HepG2 (cell line): ENCODE measurements around the gene PDHX. TPM values are rescaled to one million over a fixed set of nuclear protein-coding genes. Genes with fewer than 3 reads are reported as not detected.

ENCODE experiments used
- HDAC6 ChIP-seq: fragments of 200-600 bp; sonication (generic); IDR thresholded peaks from 2 replicates; pipeline ENCODE4 v1.7.0; 2017; ENCODE audit warnings: mild to moderate bottlenecking, antibody characterized with exemption, low read length, low read depth
- HNRNPLL ChIP-seq: fragments of 200-400 bp; formaldehyde crosslinking; IDR thresholded peaks from 2 replicates; pipeline ENCODE4 v1.6.1; 2017; ENCODE audit warnings: mild to moderate bottlenecking, low read depth, low read length; ENCODE audit not compliant: poor library complexity, severe bottlenecking
- JARID2 ChIP-seq: sonication (generic); formaldehyde crosslinking; IDR thresholded peaks from 2 replicates; pipeline ENCODE4 v1.8.1; 2023; ENCODE audit warnings: missing genetic modification reagents, inconsistent platforms; ENCODE audit not compliant: insufficient replicate concordance
- JUN ChIP-seq: sonication (generic); formaldehyde crosslinking; IDR thresholded peaks from 2 replicates; pipeline ENCODE4 v1.4.0; 2020; ENCODE audit warnings: mild to moderate bottlenecking, missing genetic modification reagents
- LCORL ChIP-seq, 2 experiments: fragments of 450-650 bp in 1 of 2; sonication (generic) in 1 of 2; formaldehyde crosslinking in 1 of 2; IDR thresholded peaks; 2 replicates each; pipeline versions ENCODE4 v1.5.0 to v1.6.1; 2017 to 2020; ENCODE audit warnings: antibody characterized with exemption in 1 of 2, missing genetic modification reagents in 1 of 2
- NCOA1 ChIP-seq: sonication (generic); formaldehyde crosslinking; IDR thresholded peaks from 2 replicates; pipeline ENCODE4 v1.9.0; 2021; ENCODE audit warnings: missing genetic modification reagents
- PPARG ChIP-seq: conservative IDR thresholded peaks from 2 replicates; pipeline ENCODE4 v1.6.1; 2016; ENCODE audit warnings: missing biosample characterization, missing genetic modification reagents
- SP1 ChIP-seq, 2 experiments: fragments of 450-650 bp in 1 of 2; sonication (generic) in 1 of 2; formaldehyde crosslinking in 1 of 2; IDR thresholded peaks; 2 replicates each; pipeline versions ENCODE4 v1.4.0 to v1.6.1; 2016 to 2020; ENCODE audit warnings: missing genetic modification reagents in 1 of 2
- TP53 ChIP-seq: sonication (generic); formaldehyde crosslinking; conservative IDR thresholded peaks from 2 replicates; pipeline ENCODE4 v1.4.0; 2020; ENCODE audit warnings: missing genetic modification reagents
- ZBTB21 ChIP-seq: sonication (generic); formaldehyde crosslinking; IDR thresholded peaks from 2 replicates; pipeline ENCODE4 v1.4.0; 2020; ENCODE audit warnings: missing genetic modification reagents
- ZNF24 ChIP-seq: fragments of 450-650 bp; IDR thresholded peaks from 2 replicates; pipeline ENCODE4 v1.6.1; 2017; ENCODE audit warnings: antibody characterized with exemption, mild to moderate bottlenecking
- ZNF607 ChIP-seq: sonication (generic); formaldehyde crosslinking; IDR thresholded peaks from 2 replicates; pipeline ENCODE4 v1.5.1; 2020; ENCODE audit warnings: missing genetic modification reagents, mild to moderate bottlenecking, borderline replicate concordance
- polyA plus RNA-seq, 8 experiments: library from polyadenylated mRNA; depleted of rRNA in 3 of 8; stranded (reverse) in 7 of 8; unstranded in 1 of 8; fragments of >200 nt; fragmentation: Illumina TruSeq in 4 of 8; extraction: Trizol in 4 of 8; gene quantifications; 2 replicates each; pipeline versions ENCODE4 v1.2.1 to v1.2.3, GENCODE V29; 2011 to 2016; ENCODE audit warnings: low read depth in 4 of 8, missing spikeins in 1 of 8, mixed read lengths in 1 of 8; ENCODE audit not compliant: insufficient read depth in 1 of 8
- total RNA-seq, 5 experiments: library from RNA; depleted of rRNA; stranded (reverse); fragments of >200 nt; fragmentation: Illumina TruSeq; extraction: Trizol; gene quantifications; 2 replicates each; pipeline ENCODE4 v1.2.3, GENCODE V29; 2016; ENCODE audit warnings: low read depth in 1 of 5
- TF ChIP-seq, protein P1 (sequence below): sonication (generic); formaldehyde crosslinking; IDR thresholded peaks from 2 replicates; pipeline ENCODE4 v1.4.0; 2020; ENCODE audit warnings: mild to moderate bottlenecking, missing genetic modification reagents
- TF ChIP-seq, protein P2 (sequence below): fragments of 450-650 bp; IDR thresholded peaks from 2 replicates; pipeline ENCODE4 v1.6.1; 2016
- TF ChIP-seq, protein P3 (sequence below): sonication (generic); formaldehyde crosslinking; IDR thresholded peaks from 2 replicates; pipeline ENCODE4 v1.4.0; 2020; ENCODE audit warnings: mild to moderate bottlenecking, missing genetic modification reagents
- TF ChIP-seq, protein P4 (sequence below): sonication (generic); formaldehyde crosslinking; IDR thresholded peaks from 2 replicates; pipeline ENCODE4 v1.4.0; 2020; ENCODE audit warnings: low read depth, mild to moderate bottlenecking, missing genetic modification reagents
- TF ChIP-seq, protein P5 (sequence below): IDR thresholded peaks from 2 replicates; pipeline ENCODE4 v1.6.1; 2016; ENCODE audit warnings: low read depth, control low read depth

PDHX gene
- total and polyA plus RNA-seq, 2 of the 13 experiments (the other 11 are each of a cell fraction or from before 2014, with no cell fraction given): 41.0 to 73.8 TPM

DNA sequence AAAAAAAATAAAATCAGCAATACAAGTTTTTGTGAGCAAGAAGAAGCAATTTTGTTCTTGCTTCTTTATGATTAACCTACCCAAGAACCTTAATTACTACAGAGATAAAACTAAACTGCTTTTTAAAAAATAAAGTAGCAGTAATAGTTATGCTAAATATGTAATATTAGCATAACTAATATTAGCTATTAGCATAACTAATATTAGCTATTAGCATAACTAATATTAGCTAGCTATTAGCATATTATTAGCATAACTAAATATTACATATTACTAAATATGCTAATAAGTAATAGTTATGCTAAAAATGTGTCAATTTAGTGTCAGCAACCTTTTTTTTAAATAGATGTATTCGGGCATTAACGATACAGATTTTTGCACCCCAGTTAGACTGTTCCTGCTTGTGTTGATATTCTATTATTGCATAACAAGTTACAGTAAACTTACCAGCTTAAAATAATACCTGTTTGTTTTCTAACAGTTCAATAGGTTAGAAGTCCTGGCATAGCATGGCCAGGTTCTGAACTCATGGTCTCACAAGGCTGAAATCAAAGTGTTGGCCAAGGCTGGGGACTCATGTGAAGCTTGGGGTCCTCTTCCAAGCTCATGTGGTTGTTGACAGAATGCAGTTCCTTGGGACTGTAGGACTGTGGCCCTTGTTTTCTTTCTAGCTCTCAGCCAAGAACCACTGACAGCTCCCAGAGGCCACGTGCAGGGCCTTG is 48.4 kb downstream of the PDHX start (continued):
- TF ChIP-seq, protein P1, sequence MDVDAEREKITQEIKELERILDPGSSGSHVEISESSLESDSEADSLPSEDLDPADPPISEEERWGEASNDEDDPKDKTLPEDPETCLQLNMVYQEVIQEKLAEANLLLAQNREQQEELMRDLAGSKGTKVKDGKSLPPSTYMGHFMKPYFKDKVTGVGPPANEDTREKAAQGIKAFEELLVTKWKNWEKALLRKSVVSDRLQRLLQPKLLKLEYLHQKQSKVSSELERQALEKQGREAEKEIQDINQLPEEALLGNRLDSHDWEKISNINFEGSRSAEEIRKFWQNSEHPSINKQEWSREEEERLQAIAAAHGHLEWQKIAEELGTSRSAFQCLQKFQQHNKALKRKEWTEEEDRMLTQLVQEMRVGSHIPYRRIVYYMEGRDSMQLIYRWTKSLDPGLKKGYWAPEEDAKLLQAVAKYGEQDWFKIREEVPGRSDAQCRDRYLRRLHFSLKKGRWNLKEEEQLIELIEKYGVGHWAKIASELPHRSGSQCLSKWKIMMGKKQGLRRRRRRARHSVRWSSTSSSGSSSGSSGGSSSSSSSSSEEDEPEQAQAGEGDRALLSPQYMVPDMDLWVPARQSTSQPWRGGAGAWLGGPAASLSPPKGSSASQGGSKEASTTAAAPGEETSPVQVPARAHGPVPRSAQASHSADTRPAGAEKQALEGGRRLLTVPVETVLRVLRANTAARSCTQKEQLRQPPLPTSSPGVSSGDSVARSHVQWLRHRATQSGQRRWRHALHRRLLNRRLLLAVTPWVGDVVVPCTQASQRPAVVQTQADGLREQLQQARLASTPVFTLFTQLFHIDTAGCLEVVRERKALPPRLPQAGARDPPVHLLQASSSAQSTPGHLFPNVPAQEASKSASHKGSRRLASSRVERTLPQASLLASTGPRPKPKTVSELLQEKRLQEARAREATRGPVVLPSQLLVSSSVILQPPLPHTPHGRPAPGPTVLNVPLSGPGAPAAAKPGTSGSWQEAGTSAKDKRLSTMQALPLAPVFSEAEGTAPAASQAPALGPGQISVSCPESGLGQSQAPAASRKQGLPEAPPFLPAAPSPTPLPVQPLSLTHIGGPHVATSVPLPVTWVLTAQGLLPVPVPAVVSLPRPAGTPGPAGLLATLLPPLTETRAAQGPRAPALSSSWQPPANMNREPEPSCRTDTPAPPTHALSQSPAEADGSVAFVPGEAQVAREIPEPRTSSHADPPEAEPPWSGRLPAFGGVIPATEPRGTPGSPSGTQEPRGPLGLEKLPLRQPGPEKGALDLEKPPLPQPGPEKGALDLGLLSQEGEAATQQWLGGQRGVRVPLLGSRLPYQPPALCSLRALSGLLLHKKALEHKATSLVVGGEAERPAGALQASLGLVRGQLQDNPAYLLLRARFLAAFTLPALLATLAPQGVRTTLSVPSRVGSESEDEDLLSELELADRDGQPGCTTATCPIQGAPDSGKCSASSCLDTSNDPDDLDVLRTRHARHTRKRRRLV (CRISPR knock-in tag): no peak
- TF ChIP-seq, protein P2, sequence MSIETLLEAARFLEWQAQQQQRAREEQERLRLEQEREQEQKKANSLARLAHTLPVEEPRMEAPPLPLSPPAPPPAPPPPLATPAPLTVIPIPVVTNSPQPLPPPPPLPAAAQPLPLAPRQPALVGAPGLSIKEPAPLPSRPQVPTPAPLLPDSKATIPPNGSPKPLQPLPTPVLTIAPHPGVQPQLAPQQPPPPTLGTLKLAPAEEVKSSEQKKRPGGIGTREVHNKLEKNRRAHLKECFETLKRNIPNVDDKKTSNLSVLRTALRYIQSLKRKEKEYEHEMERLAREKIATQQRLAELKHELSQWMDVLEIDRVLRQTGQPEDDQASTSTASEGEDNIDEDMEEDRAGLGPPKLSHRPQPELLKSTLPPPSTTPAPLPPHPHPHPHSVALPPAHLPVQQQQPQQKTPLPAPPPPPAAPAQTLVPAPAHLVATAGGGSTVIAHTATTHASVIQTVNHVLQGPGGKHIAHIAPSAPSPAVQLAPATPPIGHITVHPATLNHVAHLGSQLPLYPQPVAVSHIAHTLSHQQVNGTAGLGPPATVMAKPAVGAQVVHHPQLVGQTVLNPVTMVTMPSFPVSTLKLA: no peak
- TF ChIP-seq TP53 (CRISPR knock-in tag): no peak
- no peak for TF ChIP-seq LCORL (IDR thresholded peaks at IDR 0.05)
- no peak for TF ChIP-seq LCORL (CRISPR knock-in tag; IDR thresholded peaks at IDR 0.05)
- no peak for TF ChIP-seq ZNF607 (CRISPR knock-in tag)
- no peak for TF ChIP-seq HNRNPLL
- TF ChIP-seq ZBTB21 (CRISPR knock-in tag): no peak
- TF ChIP-seq ZNF24: no peak
- TF ChIP-seq JARID2 (CRISPR knock-in tag): no peak
- TF ChIP-seq JUN (CRISPR knock-in tag): no peak
- no peak for TF ChIP-seq SP1 (IDR thresholded peaks at IDR 0.05)
- no peak for TF ChIP-seq SP1 (CRISPR knock-in tag; IDR thresholded peaks at IDR 0.05)
- TF ChIP-seq, protein P3, sequence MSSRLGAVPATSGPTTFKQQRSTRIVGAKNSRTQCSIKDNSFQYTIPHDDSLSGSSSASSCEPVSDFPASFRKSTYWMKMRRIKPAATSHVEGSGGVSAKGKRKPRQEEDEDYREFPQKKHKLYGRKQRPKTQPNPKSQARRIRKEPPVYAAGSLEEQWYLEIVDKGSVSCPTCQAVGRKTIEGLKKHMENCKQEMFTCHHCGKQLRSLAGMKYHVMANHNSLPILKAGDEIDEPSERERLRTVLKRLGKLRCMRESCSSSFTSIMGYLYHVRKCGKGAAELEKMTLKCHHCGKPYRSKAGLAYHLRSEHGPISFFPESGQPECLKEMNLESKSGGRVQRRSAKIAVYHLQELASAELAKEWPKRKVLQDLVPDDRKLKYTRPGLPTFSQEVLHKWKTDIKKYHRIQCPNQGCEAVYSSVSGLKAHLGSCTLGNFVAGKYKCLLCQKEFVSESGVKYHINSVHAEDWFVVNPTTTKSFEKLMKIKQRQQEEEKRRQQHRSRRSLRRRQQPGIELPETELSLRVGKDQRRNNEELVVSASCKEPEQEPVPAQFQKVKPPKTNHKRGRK (CRISPR knock-in tag): no peak
- TF ChIP-seq PPARG (CRISPR knock-in tag): no peak
- TF ChIP-seq HDAC6: no peak
- no peak for TF ChIP-seq NCOA1 (CRISPR knock-in tag)
- TF ChIP-seq, protein P4, sequence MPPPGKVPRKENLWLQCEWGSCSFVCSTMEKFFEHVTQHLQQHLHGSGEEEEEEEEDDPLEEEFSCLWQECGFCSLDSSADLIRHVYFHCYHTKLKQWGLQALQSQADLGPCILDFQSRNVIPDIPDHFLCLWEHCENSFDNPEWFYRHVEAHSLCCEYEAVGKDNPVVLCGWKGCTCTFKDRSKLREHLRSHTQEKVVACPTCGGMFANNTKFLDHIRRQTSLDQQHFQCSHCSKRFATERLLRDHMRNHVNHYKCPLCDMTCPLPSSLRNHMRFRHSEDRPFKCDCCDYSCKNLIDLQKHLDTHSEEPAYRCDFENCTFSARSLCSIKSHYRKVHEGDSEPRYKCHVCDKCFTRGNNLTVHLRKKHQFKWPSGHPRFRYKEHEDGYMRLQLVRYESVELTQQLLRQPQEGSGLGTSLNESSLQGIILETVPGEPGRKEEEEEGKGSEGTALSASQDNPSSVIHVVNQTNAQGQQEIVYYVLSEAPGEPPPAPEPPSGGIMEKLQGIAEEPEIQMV (CRISPR knock-in tag): no peak
- TF ChIP-seq, protein P5, sequence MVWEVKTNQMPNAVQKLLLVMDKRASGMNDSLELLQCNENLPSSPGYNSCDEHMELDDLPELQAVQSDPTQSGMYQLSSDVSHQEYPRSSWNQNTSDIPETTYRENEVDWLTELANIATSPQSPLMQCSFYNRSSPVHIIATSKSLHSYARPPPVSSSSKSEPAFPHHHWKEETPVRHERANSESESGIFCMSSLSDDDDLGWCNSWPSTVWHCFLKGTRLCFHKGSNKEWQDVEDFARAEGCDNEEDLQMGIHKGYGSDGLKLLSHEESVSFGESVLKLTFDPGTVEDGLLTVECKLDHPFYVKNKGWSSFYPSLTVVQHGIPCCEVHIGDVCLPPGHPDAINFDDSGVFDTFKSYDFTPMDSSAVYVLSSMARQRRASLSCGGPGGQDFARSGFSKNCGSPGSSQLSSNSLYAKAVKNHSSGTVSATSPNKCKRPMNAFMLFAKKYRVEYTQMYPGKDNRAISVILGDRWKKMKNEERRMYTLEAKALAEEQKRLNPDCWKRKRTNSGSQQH (CRISPR knock-in tag): no peak
